DND-41 (cell line): ENCODE measurements around the gene ZNF222.

Experiments used
- EZH2 ChIP-seq: IDR thresholded peaks from 3 replicates; pipeline ENCODE4 v1.6.1; 2012; ENCODE audit warnings: borderline replicate concordance, low read depth, mild to moderate bottlenecking, moderate library complexity, low read length, inconsistent platforms; ENCODE audit not compliant: severe bottlenecking
- TF ChIP-seq, protein P1 (sequence below): IDR thresholded peaks from 2 replicates; pipeline ENCODE4 v1.5.1; 2012; ENCODE audit warnings: borderline replicate concordance, low read length, moderate library complexity, mild to moderate bottlenecking; ENCODE audit not compliant: poor library complexity, severe bottlenecking; ENCODE audit errors: extremely low read depth

GRCh38 chr19:44002566-44003460 is 22.4 kb upstream of the ZNF222 start, which contains the start of gene ZNF230:
- TF ChIP-seq, protein P1, sequence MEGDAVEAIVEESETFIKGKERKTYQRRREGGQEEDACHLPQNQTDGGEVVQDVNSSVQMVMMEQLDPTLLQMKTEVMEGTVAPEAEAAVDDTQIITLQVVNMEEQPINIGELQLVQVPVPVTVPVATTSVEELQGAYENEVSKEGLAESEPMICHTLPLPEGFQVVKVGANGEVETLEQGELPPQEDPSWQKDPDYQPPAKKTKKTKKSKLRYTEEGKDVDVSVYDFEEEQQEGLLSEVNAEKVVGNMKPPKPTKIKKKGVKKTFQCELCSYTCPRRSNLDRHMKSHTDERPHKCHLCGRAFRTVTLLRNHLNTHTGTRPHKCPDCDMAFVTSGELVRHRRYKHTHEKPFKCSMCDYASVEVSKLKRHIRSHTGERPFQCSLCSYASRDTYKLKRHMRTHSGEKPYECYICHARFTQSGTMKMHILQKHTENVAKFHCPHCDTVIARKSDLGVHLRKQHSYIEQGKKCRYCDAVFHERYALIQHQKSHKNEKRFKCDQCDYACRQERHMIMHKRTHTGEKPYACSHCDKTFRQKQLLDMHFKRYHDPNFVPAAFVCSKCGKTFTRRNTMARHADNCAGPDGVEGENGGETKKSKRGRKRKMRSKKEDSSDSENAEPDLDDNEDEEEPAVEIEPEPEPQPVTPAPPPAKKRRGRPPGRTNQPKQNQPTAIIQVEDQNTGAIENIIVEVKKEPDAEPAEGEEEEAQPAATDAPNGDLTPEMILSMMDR: no peak
- TF ChIP-seq EZH2: no peak
